ENCODE results near the gene TMEM131L. TPM values are rescaled to one million over a fixed set of nuclear protein-coding genes. Genes with fewer than 3 reads are reported as not detected.

The TMEM131L gene
- polyA plus RNA-seq, 1 donor (not counting 4 experiments of a cell fraction or from before 2014, with no cell fraction given), result 10.3 TPM

GRCh38 chr4:153591441-153591840 lies 125.3 kb downstream of the TMEM131L start:
- Histone ChIP-seq H4K20me1 (ENCODE audit: control insufficient read depth, extremely low read depth, insufficient read depth, low read length) (no peaks in the 10 kb centered on the region), H3K27me3 (ENCODE audit: control insufficient read depth, extremely low read depth, insufficient read depth, low read length) (no peaks in the 10 kb centered on the region), H3K9me1 (ENCODE audit: control insufficient read depth, extremely low read depth, insufficient read depth, low read length) (peaks cover 3% of the 10 kb centered on the region), H3K9ac (ENCODE audit: control insufficient read depth, extremely low read depth, insufficient read depth, low read length) (no peak overlapping the region), H3K9me3 (ENCODE audit: control insufficient read depth, low read depth, low read length) (no peaks in the 10 kb centered on the region), H3K36me3 (ENCODE audit: control insufficient read depth in 2 of 2, extremely low read depth in 1 of 2, insufficient read depth in 2 of 2, low read length in 2 of 2) (peaks cover 0 to 3% of the 10 kb centered on the region in 2 experiments), H3K4me1 (ENCODE audit: control insufficient read depth, extremely low read depth, insufficient read depth, low read length) (peaks cover 16% of the 10 kb centered on the region), H3K4me2 (ENCODE audit: control insufficient read depth, extremely low read depth, insufficient read depth, low read depth, low read length) (no peak overlapping the region), H3K27ac (ENCODE audit: control insufficient read depth, insufficient read depth, low read length) (no peak overlapping the region), H2AFZ (ENCODE audit: control insufficient read depth, low read length) (no peak overlapping the region), H3K4me3 (ENCODE audit: control insufficient read depth in 2 of 3, extremely low read depth in 1 of 3, insufficient read depth in 2 of 3, low read depth in 1 of 3, low read length in 3 of 3) (no peak overlapping the region), H3K79me2 (ENCODE audit: control insufficient read depth, insufficient read depth, low read length) (no peaks in the 10 kb centered on the region)
- FAIRE-seq (no peak), DNase-seq (ENCODE audit: low read depth, low spot score) (no peak)
- TF ChIP-seq CTCF (optimal IDR thresholded peaks at IDR 0.05 in 1 of 3, IDR thresholded peaks at IDR 0.05 in 1 of 3, conservative IDR thresholded peaks at IDR 0.05 in 1 of 3; ENCODE audit: extremely low read depth in 1 of 3, insufficient read depth in 2 of 3, low read length in 3 of 3) (no peak), EZH2 (IDR thresholded peaks at IDR 0.05; ENCODE audit: low read length) (no peak)
- dilution Hi-C loops (cut with MboI; ENCODE audit: extremely low pct_ligation_motif_present, low sequenced_read_pairs), result no loop called here

- Histone ChIP-seq H3K9me1 (ENCODE audit: control insufficient read depth, extremely low read depth, insufficient read depth, low read length) (peaks cover 3% of the 10 kb centered on the region), H3K79me2 (ENCODE audit: control insufficient read depth, insufficient read depth, low read length) (no peaks in the 10 kb centered on the region), H3K27me3 (ENCODE audit: control insufficient read depth, extremely low read depth, insufficient read depth, low read length) (no peaks in the 10 kb centered on the region), H3K9ac (ENCODE audit: control insufficient read depth, extremely low read depth, insufficient read depth, low read length) (no peak overlapping the region), H2AFZ (ENCODE audit: control insufficient read depth, low read length) (no peak overlapping the region), H3K4me1 (ENCODE audit: control insufficient read depth, extremely low read depth, insufficient read depth, low read length) (peaks cover 17% of the 10 kb centered on the region), H3K4me3 (ENCODE audit: control insufficient read depth in 2 of 3, extremely low read depth in 1 of 3, insufficient read depth in 2 of 3, low read depth in 1 of 3, low read length in 3 of 3) (no peak overlapping the region), H4K20me1 (ENCODE audit: control insufficient read depth, extremely low read depth, insufficient read depth, low read length) (no peaks in the 10 kb centered on the region), H3K4me2 (ENCODE audit: control insufficient read depth, extremely low read depth, insufficient read depth, low read depth, low read length) (no peak overlapping the region), H3K9me3 (ENCODE audit: control insufficient read depth, low read depth, low read length) (no peaks in the 10 kb centered on the region), H3K27ac (ENCODE audit: control insufficient read depth, insufficient read depth, low read length) (no peak overlapping the region), H3K36me3 (ENCODE audit: control insufficient read depth in 2 of 2, extremely low read depth in 1 of 2, insufficient read depth in 2 of 2, low read length in 2 of 2) (peaks cover 0 to 3% of the 10 kb centered on the region in 2 experiments)
- TF ChIP-seq EZH2 (IDR thresholded peaks at IDR 0.05; ENCODE audit: low read length) (no peak), CTCF (optimal IDR thresholded peaks at IDR 0.05 in 1 of 3, IDR thresholded peaks at IDR 0.05 in 1 of 3, conservative IDR thresholded peaks at IDR 0.05 in 1 of 3; ENCODE audit: extremely low read depth in 1 of 3, insufficient read depth in 2 of 3, low read length in 3 of 3) (no peak)
- FAIRE-seq, result no peak
- dilution Hi-C loops (cut with MboI; ENCODE audit: extremely low pct_ligation_motif_present, low sequenced_read_pairs), result no loop called here
- no peak for DNase-seq (ENCODE audit: low read depth, low spot score)
These were observed 125.9 kb downstream of the TMEM131L start for GRCh38 chr4:153592064-153592463.

Data from keratinocyte (primary cell).